Parathyroid adenoma (tissue), 2 donors: ENCODE measurements around the gene ZDHHC14.

Source experiments
- H2AFZ ChIP-seq: fragments of 300-600 bp; sonication (generic); one replicate; pipeline ENCODE4 v1.7.0; 2017; ENCODE audit warnings: antibody characterized with exemption, mild to moderate bottlenecking
- H3K27ac ChIP-seq: fragments of 300-600 bp; sonication (generic); one replicate; pipeline ENCODE4 v1.7.0; 2017
- H3K27me3 ChIP-seq: fragments of 300-600 bp; sonication (generic); one replicate; pipeline ENCODE4 v1.7.0; 2017; ENCODE audit warnings: low read length; ENCODE audit not compliant: control insufficient read depth, insufficient read depth
- H3K36me3 ChIP-seq: fragments of 300-600 bp; sonication (generic); one replicate; pipeline ENCODE4 v1.7.0; 2017; ENCODE audit warnings: low read length; ENCODE audit not compliant: control insufficient read depth, insufficient read depth
- H3K4me1 ChIP-seq: fragments of 300-600 bp; sonication (generic); one replicate; pipeline ENCODE4 v1.7.0; 2017; ENCODE audit warnings: control low read depth
- H3K4me2 ChIP-seq: fragments of 300-600 bp; sonication (generic); one replicate; pipeline ENCODE4 v1.7.0; 2017; ENCODE audit warnings: low read length
- H3K4me3 ChIP-seq: fragments of 300-600 bp; sonication (generic); one replicate; pipeline ENCODE4 v1.7.0; 2017; ENCODE audit warnings: low read depth, low read length
- H3K79me2 ChIP-seq: fragments of 300-600 bp; sonication (generic); one replicate; pipeline ENCODE4 v1.7.0; 2017; ENCODE audit warnings: control low read depth
- H3K9ac ChIP-seq: fragments of 300-600 bp; sonication (generic); one replicate; pipeline ENCODE4 v1.7.0; 2017; ENCODE audit warnings: mild to moderate bottlenecking
- H3K9me3 ChIP-seq: fragments of 300-600 bp; sonication (generic); one replicate; pipeline ENCODE4 v1.7.0; 2017; ENCODE audit warnings: low read length; ENCODE audit not compliant: control insufficient read depth
- TF ChIP-seq, protein P1 (sequence below): fragments of 300-600 bp; sonication (generic); IDR thresholded peaks from one replicate; pipeline ENCODE4 v1.7.0; 2017; ENCODE audit warnings: antibody characterized with exemption, mild to moderate bottlenecking
- donor health status: primary hyperparathyroidism.

ZDHHC14 gene

DNA sequence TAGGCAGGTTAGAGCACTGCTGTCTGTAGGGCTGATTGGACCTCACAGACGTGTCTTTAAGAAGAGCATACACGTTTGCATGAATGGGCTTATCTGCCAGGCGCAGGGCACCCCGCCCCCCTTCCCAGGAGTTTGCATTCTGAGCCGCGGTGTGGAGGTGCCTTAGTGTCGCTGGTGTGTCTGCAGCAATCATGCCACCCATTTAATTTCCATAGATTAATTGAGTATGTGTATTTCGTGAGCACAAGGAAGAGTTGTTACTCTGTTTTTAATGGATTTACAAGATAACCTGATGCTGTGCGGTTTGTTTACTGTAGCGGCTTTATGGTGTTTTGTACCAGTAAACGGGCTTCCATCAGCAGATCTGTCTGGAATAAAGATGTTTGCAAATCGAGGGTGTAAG is 107.7 kb downstream of the ZDHHC14 start:
- Histone ChIP-seq H3K4me3 (peak overlapping the region; percentile 22), H3K9me3 (no peaks in the 10 kb centered on the region), H3K4me2 (peak overlapping the region; percentile 48), H3K9ac (no peak overlapping the region), H3K4me1 (peaks cover 14% of the 10 kb centered on the region), H3K79me2 (peaks cover 23% of the 10 kb centered on the region), H3K27ac (no peak overlapping the region), H3K36me3 (no peaks in the 10 kb centered on the region), H2AFZ (no peak overlapping the region), H3K27me3 (no peaks in the 10 kb centered on the region)
- TF ChIP-seq, protein P1, sequence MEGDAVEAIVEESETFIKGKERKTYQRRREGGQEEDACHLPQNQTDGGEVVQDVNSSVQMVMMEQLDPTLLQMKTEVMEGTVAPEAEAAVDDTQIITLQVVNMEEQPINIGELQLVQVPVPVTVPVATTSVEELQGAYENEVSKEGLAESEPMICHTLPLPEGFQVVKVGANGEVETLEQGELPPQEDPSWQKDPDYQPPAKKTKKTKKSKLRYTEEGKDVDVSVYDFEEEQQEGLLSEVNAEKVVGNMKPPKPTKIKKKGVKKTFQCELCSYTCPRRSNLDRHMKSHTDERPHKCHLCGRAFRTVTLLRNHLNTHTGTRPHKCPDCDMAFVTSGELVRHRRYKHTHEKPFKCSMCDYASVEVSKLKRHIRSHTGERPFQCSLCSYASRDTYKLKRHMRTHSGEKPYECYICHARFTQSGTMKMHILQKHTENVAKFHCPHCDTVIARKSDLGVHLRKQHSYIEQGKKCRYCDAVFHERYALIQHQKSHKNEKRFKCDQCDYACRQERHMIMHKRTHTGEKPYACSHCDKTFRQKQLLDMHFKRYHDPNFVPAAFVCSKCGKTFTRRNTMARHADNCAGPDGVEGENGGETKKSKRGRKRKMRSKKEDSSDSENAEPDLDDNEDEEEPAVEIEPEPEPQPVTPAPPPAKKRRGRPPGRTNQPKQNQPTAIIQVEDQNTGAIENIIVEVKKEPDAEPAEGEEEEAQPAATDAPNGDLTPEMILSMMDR = no peak

DNA sequence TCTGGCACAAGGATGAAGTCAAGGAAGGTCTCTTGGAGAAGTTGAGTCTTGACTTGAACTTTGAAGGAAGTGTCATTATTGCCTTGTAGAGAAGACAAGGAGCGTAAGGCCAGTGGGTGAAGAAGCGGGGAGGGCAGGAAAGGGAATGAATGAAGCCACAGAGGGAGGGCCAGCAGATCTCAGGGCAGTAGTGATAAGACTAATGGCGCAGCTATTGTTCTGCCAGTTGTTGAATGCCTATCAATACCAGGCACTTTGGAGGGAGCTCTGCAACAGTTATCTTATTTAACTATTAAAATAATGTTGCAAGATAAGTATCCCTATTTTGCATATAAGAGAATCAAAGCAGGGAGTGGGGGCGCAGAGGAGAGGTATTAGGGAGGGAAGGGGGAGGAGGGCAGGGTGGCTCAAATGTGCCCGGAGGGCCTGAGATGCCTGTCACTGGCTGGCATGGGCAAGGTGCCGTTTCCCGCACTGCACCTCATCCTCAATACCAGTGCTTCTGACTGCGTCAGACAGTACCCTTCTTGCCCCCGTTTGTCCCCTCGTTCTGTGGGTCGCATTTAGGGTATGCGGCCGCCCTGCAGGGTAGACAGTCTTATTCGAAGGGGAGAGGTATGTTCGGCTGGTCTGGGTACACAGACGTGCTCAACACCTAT is 109.8 kb downstream of the ZDHHC14 start:
- Histone ChIP-seq H3K27me3 (no peaks in the 10 kb centered on the region), H3K4me2 (no peak overlapping the region), H2AFZ (no peak overlapping the region), H3K4me3 (no peak overlapping the region), H3K9ac (no peak overlapping the region), H3K9me3 (no peaks in the 10 kb centered on the region), H3K36me3 (no peaks in the 10 kb centered on the region), H3K4me1 (peaks cover 14% of the 10 kb centered on the region), H3K27ac (no peak overlapping the region), H3K79me2 (peaks cover 21% of the 10 kb centered on the region)
- TF ChIP-seq, protein P1 = no peak

DNA sequence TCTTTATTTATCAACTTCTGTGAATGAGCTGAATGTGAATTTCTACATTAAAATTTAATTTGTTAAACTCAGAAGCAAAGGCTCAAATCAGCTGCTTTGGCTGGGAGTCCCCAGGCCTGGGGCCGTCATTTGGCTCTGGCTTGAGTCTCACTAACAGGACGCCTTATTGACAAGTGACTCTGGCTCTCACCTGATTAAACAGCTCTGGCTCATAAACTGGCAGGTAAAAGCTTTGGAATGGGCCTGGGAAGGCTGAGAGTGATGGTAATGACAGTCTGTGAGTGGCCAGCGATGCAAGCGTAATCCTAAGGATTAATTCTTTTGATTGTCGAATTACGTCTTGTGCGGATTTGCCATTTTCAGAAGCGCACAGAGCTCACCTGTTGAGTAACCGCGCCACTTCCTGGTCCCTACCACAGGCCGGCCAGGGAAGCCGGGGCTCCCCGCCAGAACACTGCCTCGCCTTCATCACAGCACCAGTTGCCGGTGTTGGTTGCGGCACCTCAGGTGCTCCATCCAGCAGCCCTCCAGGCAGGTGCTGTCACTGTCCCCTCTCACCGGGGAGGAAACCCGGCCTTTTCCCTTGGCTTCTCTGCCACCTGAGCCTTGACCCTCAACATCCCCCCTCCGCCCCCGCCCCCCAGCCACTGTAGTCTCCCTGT is 110.7 kb downstream of the ZDHHC14 start:
- Histone ChIP-seq H3K9me3 (no peaks in the 10 kb centered on the region), H2AFZ (no peak overlapping the region), H3K4me1 (peaks cover 14% of the 10 kb centered on the region), H3K4me3 (no peak overlapping the region), H3K79me2 (peaks cover 24% of the 10 kb centered on the region), H3K9ac (no peak overlapping the region), H3K27ac (no peak overlapping the region), H3K36me3 (no peaks in the 10 kb centered on the region), H3K27me3 (no peaks in the 10 kb centered on the region), H3K4me2 (no peak overlapping the region)
- TF ChIP-seq, protein P1 = no peak

GRCh38 chr6:157492249-157492648 is 111.3 kb downstream of the ZDHHC14 start:
- peaks cover 14% of the 10 kb centered on the region for H3K4me1 ChIP-seq
- no peaks in the 10 kb centered on the region for H3K9me3 ChIP-seq

More at GRCh38 chr6:157492249-157492648, 111.3 kb downstream of the ZDHHC14 start:
- Histone ChIP-seq H3K27ac (no peak overlapping the region), H3K79me2 (peaks cover 27% of the 10 kb centered on the region), H3K4me2 (no peak overlapping the region), H2AFZ (no peak overlapping the region), H3K9ac (no peak overlapping the region), H3K4me3 (no peak overlapping the region), H3K27me3 (no peaks in the 10 kb centered on the region), H3K36me3 (no peaks in the 10 kb centered on the region)
- TF ChIP-seq, protein P1 = no peak
